Spleen (tissue), 7 donors: ENCODE data around the gene LRRN2.

Source experiments
- CTCF ChIP-seq, 11 experiments: fragments of 200-600 bp in 7 of 11; fragments of 450-650 bp in 4 of 11; sonication (generic) in 4 of 11; IDR thresholded peaks in 8 of 11; conservative IDR thresholded peaks in 3 of 11; 1 replicate in 7 of 11; 2 replicates in 4 of 11; pipeline versions ENCODE4 v1.4.0 to v1.8.0; 2016 to 2021; ENCODE audit warnings: antibody characterized with exemption in 11 of 11, inconsistent platforms in 4 of 11, mild to moderate bottlenecking in 1 of 11
- POLR2A ChIP-seq, 3 donors: fragments of 450-650 bp; IDR thresholded peaks; one replicate each; pipeline ENCODE4 v1.5.1; 2017; ENCODE audit warnings: antibody characterized with exemption in 3 of 3, mild to moderate bottlenecking in 1 of 3
- POLR2AphosphoS5 ChIP-seq, 3 donors: sonication (generic); formaldehyde crosslinking; IDR thresholded peaks; one replicate each; pipeline ENCODE4 v1.5.1; 2017; ENCODE audit warnings: antibody characterized with exemption in 3 of 3
- donor health status: DM: no; HTN: no; CAD: no; lungs with moderate emphysema.
- donor health status: DM: no; HTN: no; CAD: no.
- donor health status: DM: no; HTN: no; CAD: no.

- TF ChIP-seq CTCF (IDR thresholded peaks at IDR 0.05 in 8 of 11, conservative IDR thresholded peaks at IDR 0.05 in 3 of 11): no peak
- no peak for TF ChIP-seq POLR2A (IDR thresholded peaks at IDR 0.05)
- no peak for TF ChIP-seq POLR2AphosphoS5 (IDR thresholded peaks at IDR 0.05)
These were observed 10.2 kb upstream of the LRRN2 start for GRCh38 chr1:204695692-204696091.
